Spleen (tissue), 7 donors: ENCODE measurements around the gene SHMT2.
"Not testable (repeated sequence)": the region's sequence is repeated elsewhere in the genome, so short reads cannot be mapped to it uniquely, and the experiment has no call there.

Experiments used
- POLR2AphosphoS5 ChIP-seq, 3 donors: sonication (generic); formaldehyde crosslinking; IDR thresholded peaks; one replicate each; pipeline ENCODE4 v1.5.1; 2017; ENCODE audit warnings: antibody characterized with exemption in 3 of 3
- TF ChIP-seq, protein P1 (sequence below), 11 experiments: fragments of 200-600 bp in 7 of 11; fragments of 450-650 bp in 4 of 11; sonication (generic) in 4 of 11; IDR thresholded peaks in 8 of 11; conservative IDR thresholded peaks in 3 of 11; 1 replicate in 7 of 11; 2 replicates in 4 of 11; pipeline versions ENCODE4 v1.4.0 to v1.8.0; 2016 to 2021; ENCODE audit warnings: antibody characterized with exemption in 11 of 11, inconsistent platforms in 4 of 11, mild to moderate bottlenecking in 1 of 11
- donor health status: DM: no; HTN: no; CAD: no; lungs with moderate emphysema.
- donor health status: DM: no; HTN: no; CAD: no.
- donor health status: DM: no; HTN: no; CAD: no.

- TF ChIP-seq, protein P1, sequence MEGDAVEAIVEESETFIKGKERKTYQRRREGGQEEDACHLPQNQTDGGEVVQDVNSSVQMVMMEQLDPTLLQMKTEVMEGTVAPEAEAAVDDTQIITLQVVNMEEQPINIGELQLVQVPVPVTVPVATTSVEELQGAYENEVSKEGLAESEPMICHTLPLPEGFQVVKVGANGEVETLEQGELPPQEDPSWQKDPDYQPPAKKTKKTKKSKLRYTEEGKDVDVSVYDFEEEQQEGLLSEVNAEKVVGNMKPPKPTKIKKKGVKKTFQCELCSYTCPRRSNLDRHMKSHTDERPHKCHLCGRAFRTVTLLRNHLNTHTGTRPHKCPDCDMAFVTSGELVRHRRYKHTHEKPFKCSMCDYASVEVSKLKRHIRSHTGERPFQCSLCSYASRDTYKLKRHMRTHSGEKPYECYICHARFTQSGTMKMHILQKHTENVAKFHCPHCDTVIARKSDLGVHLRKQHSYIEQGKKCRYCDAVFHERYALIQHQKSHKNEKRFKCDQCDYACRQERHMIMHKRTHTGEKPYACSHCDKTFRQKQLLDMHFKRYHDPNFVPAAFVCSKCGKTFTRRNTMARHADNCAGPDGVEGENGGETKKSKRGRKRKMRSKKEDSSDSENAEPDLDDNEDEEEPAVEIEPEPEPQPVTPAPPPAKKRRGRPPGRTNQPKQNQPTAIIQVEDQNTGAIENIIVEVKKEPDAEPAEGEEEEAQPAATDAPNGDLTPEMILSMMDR (IDR thresholded peaks at IDR 0.05 in 8 of 11, conservative IDR thresholded peaks at IDR 0.05 in 3 of 11): not testable (repeated sequence)
- TF ChIP-seq POLR2AphosphoS5 (IDR thresholded peaks at IDR 0.05): not testable (repeated sequence)
These were observed 46.7 kb downstream of the SHMT2 start for GRCh38 chr12:57276233-57276632.
